NOMO-1 treated with dmso at 0.1 percent for 144 hours (cell line): ENCODE measurements around the gene KBTBD4.
A peak's percentile ranks its signal among the peaks of the same experiment; 100 is the strongest.

ENCODE experiments used
- DNase-seq: peaks from one replicate; lab custom pipeline; 2025; ENCODE audit not compliant: unreplicated experiment; lab: John Stamatoyannopoulos, UW

The KBTBD4 gene

DNA sequence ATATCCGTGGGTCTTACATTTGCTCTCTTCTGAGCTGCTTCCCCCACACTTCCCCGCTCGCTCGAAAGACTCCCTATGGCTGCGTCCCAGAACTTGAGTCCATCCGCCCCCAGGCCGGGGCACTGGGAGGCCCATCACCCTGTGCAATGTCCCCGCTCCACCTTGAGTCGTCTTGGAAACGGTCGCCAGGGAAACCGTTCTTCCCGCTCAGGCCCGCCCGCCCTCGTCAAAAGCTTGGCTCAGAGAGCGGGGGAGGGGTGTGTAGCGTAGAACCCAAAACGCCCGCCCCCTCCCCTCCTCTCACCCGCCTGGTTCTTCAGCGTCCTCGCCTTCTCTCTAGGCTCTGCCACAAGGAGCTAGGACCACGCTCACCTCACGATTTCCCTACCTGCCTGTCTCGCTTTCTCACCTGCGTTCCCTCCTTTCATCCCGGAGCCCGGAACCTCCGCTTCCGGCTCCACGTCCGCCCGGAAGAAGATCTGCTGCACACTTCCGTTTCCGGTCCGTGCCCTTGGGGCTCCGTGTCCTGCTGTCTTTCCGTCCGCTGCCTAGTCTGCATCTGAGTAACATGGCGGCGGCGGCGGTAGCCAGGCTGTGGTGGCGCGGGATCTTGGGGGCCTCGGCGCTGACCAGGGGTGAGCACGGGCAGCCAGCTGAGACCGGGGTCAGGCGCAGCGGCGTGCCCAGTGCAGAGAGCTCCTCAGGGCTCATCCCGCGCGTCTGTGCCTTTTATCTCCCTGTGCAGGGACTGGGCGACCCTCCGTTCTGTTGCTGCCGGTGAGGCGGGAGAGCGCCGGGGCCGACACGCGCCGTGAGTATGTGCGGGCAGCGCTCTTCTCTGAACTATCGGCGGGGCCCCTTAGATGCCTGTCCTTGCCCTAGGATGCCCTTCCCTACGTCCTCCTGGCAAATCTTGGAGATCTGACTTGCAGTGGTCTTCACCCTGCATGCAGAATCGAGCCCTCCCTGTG lies at the start of gene KBTBD4, which contains the start of gene NDUFS3:
Gene KBTBD4, minus strand, starts transcription at position 447 of the 971 bp plus-strand sequence. Its CDS starts 19 bp downstream, at position 428.
Gene NDUFS3, plus strand, starts transcription at position 551 of the 971 bp plus-strand sequence. Its CDS starts 18 bp downstream, at position 569.
- DNase-seq, result peak; percentile 87

GRCh38 chr11:47628026-47628425 lies 49.3 kb upstream of the KBTBD4 start:
- DNase-seq, result no peak

- no peak for DNase-seq
Measured at GRCh38 chr11:47626234-47626633, 47.5 kb upstream of the KBTBD4 start.

DNA sequence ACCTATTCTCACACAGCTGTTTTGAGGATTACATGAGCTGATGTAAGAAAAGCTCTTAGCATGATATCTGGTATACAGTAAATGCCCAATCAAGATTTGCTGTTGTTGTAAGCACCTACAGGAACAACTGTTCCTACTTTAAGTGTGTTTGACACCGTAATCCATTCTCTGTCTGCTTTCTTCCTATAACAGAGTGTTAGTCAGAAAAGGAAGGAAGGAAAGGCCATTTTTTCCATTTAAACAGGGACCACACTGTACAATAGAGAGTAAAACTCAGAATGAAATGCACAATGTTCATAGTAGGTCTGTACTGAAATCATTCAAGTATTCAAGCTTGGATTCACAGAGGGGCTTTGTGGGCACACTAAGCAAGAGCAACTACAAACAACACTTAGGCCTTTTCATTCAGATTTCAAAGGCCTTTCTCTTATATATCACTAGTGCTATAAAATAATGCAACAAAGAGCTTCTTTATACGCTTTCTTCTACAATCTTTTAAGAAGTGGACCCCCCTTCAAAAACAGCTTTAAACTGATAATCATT lies 42.1 kb upstream of the KBTBD4 start:
- no peak for DNase-seq

GRCh38 chr11:47617417-47617809 lies 38.6 kb upstream of the KBTBD4 start:
- DNase-seq, result no peak

- DNase-seq, result peak; percentile 47
Measured at GRCh38 chr11:47616726-47617416, 38.1 kb upstream of the KBTBD4 start.

DNA sequence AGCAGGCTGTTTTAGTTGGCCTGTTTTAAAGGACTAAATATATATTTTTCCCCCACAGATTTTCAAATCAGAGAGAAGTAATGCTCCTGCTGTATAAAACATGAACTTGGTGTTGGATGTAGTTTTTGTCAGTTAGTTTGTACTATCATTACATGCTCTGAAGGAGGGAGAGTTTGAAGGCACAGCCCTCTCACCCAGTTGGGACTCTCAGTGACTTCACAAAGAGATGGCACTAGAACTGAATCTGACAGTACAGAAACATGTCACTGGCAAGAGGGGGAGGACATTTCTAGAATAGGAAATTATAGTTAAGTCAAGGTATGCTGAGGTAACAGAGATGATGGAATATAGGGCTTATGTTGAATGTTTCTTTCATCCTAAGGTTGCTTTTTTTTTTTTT lies 36.5 kb upstream of the KBTBD4 start:
- DNase-seq, result no peak

DNA sequence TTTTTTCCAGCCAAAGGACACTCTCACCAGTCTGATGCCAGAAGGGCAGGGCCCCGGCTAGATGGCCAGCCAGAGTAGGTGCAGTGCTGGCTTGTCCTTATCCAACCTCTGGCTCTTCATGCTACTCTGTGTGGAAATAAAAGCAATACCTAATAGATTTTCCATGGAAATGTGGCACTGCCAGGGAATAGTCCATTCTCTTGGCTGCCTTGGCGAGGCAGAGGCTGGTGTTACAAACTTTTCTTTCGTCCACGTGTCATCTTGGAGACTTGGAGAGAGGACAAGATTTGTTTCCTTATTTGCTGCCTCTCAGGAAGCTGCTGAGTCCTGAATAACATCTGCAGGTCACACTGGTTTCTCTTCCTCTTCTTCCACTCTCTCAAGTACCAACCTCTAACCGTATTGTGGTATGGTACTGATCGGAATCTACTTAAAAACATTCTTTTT lies 32.6 kb upstream of the KBTBD4 start:
- peak; percentile 76 for DNase-seq

- DNase-seq, result no peak
Measured at GRCh38 chr11:47609675-47610074, 30.9 kb upstream of the KBTBD4 start.

DNA sequence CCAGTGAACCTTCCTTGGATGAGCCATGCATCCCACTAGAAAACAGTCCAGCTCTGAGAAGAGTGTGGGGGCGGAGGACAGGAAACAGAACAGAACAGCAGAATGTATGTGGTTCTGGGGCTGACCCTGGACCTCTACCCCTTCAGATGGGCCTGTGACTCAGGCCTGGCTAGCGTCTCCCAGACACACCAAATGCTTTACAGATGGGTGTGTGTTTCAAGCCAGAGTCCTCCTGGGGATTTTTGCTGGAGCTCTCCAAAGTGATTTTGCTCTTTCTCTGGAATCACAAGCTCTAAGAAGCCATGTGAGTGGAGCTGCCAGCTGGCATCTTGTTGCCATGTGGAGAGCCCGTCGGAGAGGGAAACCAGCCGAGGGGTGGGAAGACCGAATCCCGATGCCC lies 28.6 kb upstream of the KBTBD4 start:
- DNase-seq, result no peak

- DNase-seq, result no peak
Measured at GRCh38 chr11:47606731-47607130, 28.0 kb upstream of the KBTBD4 start.

DNA sequence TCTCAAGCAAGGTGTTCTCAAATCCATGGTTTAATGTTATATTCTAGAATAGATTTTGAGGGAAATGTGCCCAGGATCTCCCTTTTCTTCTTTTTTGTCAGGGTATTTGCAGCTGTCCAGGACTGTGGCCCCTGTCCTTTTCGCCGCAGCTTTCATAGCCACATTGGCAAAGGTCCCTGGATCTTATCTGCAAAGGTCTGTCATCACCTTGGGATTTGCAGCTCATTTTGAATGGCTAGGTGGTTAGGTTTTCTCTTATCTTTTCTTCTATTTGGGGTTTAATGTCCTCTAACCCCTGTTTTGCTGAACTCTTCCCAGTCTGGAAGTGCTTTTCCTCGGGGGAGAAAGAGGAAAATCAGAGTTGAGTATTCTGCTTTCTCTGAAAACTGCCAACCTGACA lies 27.2 kb upstream of the KBTBD4 start:
- no peak for DNase-seq

DNA sequence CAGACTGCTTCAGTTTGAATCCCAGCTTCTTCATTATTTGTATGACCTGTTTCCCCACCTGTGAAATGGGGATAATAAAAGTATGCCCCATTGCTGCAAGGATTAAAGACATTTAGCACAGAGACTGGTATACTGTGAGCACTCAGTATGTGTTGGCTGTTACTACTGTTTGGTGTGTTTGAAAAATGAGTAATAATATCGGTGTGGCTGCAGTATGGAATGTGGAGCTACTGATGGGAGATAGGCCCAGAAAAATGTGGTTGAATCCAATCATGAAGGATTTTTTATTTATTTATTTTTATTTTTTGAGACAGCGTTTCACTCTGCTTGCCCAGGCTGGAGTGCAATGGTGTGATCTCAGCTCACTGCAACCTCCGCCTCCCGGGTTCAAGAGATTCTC lies 24.5 kb upstream of the KBTBD4 start:
- DNase-seq, result no peak

DNA sequence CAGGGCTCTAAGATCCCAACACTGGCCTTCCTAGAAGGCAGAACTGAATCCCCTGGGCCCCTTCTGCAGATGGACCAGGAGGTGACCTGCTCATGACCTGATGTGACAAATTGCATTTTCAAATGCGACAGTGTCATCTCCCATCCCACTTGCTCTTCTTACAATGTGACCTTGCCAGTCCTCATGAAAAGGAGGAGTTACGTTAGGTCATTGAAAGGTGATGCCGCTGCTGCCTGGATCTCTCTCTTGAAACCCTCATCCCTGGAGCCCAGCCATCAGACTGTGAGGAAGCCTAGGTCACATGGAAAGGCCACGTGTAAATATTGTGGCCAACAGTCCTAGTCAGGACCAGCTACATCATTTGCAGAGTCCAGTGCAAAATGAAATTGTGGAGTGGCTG lies 21.1 kb upstream of the KBTBD4 start:
- DNase-seq, result no peak

DNA sequence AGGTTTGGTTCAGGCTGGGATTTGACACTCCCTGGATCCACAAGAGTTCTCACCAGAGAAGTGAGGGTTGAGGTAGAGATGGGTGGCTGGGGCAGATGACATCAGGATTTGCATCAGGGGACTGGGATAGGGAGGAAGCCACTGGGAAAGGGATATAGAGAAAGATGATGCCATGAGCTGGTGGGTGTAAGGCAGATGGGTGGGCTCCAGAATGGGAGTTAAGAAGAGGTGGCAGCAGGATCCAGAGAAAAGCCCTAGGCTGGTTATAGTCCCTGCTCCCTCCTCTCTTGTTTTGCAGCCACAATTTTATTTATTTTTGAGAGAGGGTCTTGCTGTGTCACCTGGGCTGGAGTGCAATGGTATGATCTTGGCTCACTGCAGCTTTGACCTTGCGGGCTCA lies 17.2 kb upstream of the KBTBD4 start:
- DNase-seq, result no peak

DNA sequence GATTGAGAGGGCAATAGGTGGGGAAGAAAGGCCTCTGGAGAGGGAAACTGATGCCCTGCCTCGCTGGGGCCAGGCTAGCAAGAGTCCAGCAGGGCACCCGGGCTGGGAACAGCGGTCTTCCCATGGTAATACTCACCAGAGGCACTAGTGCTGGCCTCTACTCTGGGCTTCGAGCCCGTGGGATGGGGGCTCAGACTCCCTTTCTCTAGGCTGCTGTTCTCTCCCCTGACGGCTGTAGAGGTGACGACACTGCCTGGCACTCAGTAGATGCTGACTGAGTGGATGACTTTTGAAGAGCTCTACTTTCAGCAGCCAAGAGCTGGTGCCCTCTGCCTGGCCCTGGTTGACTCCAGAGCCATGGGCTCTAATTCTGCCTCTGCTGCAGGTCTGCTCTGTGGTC lies 16.3 kb upstream of the KBTBD4 start:
- no peak for DNase-seq

DNA sequence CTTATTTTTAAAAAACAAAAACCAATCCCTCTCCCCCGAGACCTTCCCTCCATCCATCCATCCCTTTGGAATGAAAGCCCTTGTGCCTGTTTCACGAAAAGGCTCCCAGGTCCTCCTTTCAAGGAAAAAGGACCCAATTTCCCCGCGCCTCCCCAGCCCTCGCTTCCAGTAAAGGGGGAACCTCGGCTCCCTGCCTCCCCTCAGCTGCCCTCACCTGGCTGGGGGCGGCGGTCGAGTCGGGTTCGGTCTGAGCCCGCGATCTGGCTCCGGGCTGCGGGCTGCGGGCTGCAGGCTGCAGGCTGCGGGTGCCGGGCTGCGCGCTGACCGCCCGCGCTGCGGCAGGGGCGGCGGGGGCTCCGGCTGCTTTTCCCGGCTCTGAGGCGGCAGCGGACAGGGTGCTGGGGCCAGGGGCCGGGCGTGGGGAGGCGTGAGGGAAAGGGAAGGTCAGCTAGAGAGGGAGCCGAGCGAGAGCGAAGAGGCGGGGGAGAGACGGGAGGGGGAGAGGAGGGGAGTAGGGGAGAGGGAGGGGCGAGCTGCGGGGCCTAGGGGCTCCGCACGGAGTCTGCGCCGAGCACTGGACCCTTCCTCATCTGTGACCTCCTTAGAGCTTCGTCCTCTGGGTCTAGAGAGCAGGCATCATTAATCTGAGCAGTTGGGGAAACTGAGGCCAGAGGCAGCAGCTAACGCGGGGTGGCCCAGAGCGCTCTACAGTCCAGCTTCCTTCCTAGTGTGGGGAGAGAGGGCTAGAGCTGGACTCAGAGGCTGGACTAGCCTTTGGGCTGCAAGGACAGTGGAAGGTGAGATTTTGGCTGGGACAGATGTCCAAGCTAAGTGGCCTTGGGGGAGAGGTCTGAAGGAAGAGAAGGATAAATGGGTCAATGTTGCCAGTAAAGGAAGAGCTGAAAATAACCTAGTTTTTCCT lies 15.4 kb upstream of the KBTBD4 start, which contains the start of gene C1QTNF4:
Gene C1QTNF4, minus strand, starts transcription at position 478 of the 922 bp plus-strand sequence. CDS start 3,601 bp downstream, outside the sequence.
- no peak for DNase-seq

GRCh38 chr11:47593492-47593933 lies 14.7 kb upstream of the KBTBD4 start:
- DNase-seq, result no peak

- DNase-seq, result no peak
Measured at GRCh38 chr11:47592970-47593369, 14.2 kb upstream of the KBTBD4 start.

- DNase-seq, result no peak
Measured at GRCh38 chr11:47592251-47592650, 13.5 kb upstream of the KBTBD4 start.
